ENCODE results near the gene PDCD1. TPM values are rescaled to one million over a fixed set of nuclear protein-coding genes. Genes with fewer than 3 reads are reported as not detected.

PDCD1 gene
- total RNA-seq, 1 experiment from 2014 or later = 0.22 TPM

DNA sequence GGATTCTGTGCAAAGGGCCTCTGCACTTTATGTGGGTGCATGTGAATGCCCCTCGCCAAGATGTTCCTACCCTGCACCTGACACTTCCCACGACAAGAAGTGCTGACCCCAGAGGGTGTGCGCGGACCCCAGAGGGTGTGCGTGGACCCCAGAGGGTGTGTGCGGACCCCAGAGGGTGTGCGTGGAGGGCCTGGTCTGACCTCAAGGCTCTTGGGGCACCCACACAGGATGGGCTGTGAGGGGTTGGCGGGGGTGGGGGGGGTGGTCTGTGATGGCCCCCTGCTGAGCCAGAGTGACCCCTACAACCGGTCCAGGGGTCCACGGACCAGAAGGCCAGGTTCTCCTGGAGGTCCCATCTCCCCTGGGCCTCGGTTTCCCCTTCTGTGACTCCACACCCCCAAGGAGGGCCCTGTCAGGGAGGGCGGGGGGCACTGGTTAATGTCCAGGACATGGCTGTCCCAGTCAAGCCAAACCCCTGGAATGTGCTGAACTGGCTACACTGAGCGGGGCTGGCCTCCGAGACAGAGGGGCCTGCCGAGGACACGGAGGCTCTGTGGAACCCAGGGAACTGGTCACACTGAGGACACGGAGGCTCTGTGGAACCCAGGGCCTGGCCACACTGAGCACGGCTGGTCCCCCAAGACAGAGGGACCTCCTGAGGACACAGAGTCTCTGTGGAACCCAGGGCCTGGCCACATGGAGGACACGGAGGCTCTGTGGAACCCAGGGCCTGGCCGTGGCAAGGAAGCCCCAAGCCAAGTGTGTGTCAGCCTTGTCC lies 46.6 kb downstream of the PDCD1 start:
- Histone ChIP-seq H3K9ac (ENCODE audit: low read length) (no peak overlapping the region), H3K79me2 (ENCODE audit: insufficient read depth, low read length) (no peaks in the 10 kb centered on the region), H3K4me3 (replicated peaks in 1 of 2; ENCODE audit: low read depth in 1 of 2, low read length in 2 of 2) (no peak overlapping the region), H3K27ac (ENCODE audit: low read depth, low read length) (no peak overlapping the region), H2AFZ (ENCODE audit: low read depth, low read length, poor library complexity, severe bottlenecking) (no peak overlapping the region), H3K4me1 (ENCODE audit: control insufficient read depth in 1 of 2, insufficient read depth in 2 of 2, low read length in 2 of 2) (no peaks in the 10 kb centered on the region), H3K27me3 (ENCODE audit: insufficient read depth, low read length) (no peaks in the 10 kb centered on the region), H3K36me3 (ENCODE audit: control insufficient read depth in 1 of 2, insufficient read depth in 2 of 2, low read length in 2 of 2) (no peaks in the 10 kb centered on the region), H3K9me3 (ENCODE audit: control insufficient read depth in 1 of 2, insufficient read depth in 1 of 2, low read depth in 1 of 2, low read length in 2 of 2) (no peaks in the 10 kb centered on the region), H3K9me2 (ENCODE audit: insufficient read depth) (no peaks in the 10 kb centered on the region), H4K20me1 (ENCODE audit: insufficient read depth) (no peaks in the 10 kb centered on the region), H3K4me2 (ENCODE audit: low read length) (no peak overlapping the region)
- RAD21 ChIA-PET (ENCODE audit: low non-redundant PET in 1 of 2, low total read pairs in 2 of 2, uncharacterized antibody in 2 of 2, unreplicated experiment in 2 of 2) = no interaction called here
- no peak for TF ChIP-seq EZH2phosphoT487 (IDR thresholded peaks at IDR 0.05; ENCODE audit: borderline replicate concordance)
- TF ChIP-seq YY1 (IDR thresholded peaks at IDR 0.05; ENCODE audit: extremely low read depth, insufficient replicate concordance, low read depth, low read length) = no peak
- TF ChIP-seq EGR1 (IDR thresholded peaks at IDR 0.05; ENCODE audit: low read depth) = no peak
- TF ChIP-seq FOSL1 (IDR thresholded peaks at IDR 0.05; ENCODE audit: low read depth) = no peak
- TF ChIP-seq CBX3 (IDR thresholded peaks at IDR 0.05; ENCODE audit: low read depth) = no peak
- TF ChIP-seq POLR2AphosphoS5 (IDR thresholded peaks at IDR 0.05; ENCODE audit: low read depth, low read length) = no peak
- TF ChIP-seq ELF1 (IDR thresholded peaks at IDR 0.05; ENCODE audit: borderline replicate concordance, low read depth) = no peak
- TF ChIP-seq TCF7L2 (IDR thresholded peaks at IDR 0.05; ENCODE audit: borderline replicate concordance, extremely low read depth, insufficient read depth, insufficient read length) = no peak
- no peak for TF ChIP-seq POLR2A (IDR thresholded peaks at IDR 0.05; ENCODE audit: borderline replicate concordance, extremely low read depth, insufficient read depth, insufficient read length)
- TF ChIP-seq JUND (IDR thresholded peaks at IDR 0.05) = no peak
- TF ChIP-seq ZFX (IDR thresholded peaks at IDR 0.05) = no peak
- no peak for TF ChIP-seq ZNF274 (IDR thresholded peaks at IDR 0.05; ENCODE audit: low read depth, low read length)
- no peak for TF ChIP-seq SIN3A (IDR thresholded peaks at IDR 0.05; ENCODE audit: low read depth)
- ATAC-seq (no peak), DNase-seq (ENCODE audit: low read depth, low spot score) (no peak)
- BruUV-seq (replicated peaks) = no TSS peak
- POLR2A ChIA-PET = no interaction called here
- CTCF ChIA-PET = no interaction called here
- intact Hi-C loops (cut with micrococcal nuclease) = no loop called here

Measured in HCT116 (cell line).